Breast epithelium (tissue), 4 donors: ENCODE data around the gene AHNAK. TPM values are rescaled to one million over a fixed set of nuclear protein-coding genes. Genes with fewer than 3 reads are reported as not detected.
A peak's percentile ranks its signal among the peaks of the same experiment; 100 is the strongest.

ENCODE experiments used
- DNase-seq, 2 donors: peaks; one replicate each; pipeline ENCODE4 v3.0.0-alpha.2; 2019; ENCODE audit warnings: low spot score in 2 of 2
- H3K27ac ChIP-seq, 2 donors: fragments of 200-600 bp; sonication (generic) in 1 of 2; one replicate each; pipeline ENCODE4 v1.5.1; 2016 to 2019; ENCODE audit warnings: mild to moderate bottlenecking in 1 of 2
- H3K27me3 ChIP-seq, 2 donors: fragments of 200-600 bp; sonication (generic) in 1 of 2; one replicate each; pipeline versions ENCODE4 v1.5.1 to v1.6.0; 2017 to 2019; ENCODE audit warnings: control low read depth in 1 of 2, mild to moderate bottlenecking in 1 of 2
- H3K36me3 ChIP-seq: fragments of 200-600 bp; one replicate; pipeline ENCODE4 v1.5.1; 2019
- H3K4me1 ChIP-seq, 2 donors: fragments of 200-600 bp; sonication (generic); one replicate each; pipeline ENCODE4 v1.5.1; 2016 to 2019; ENCODE audit warnings: control low read depth in 1 of 2
- H3K4me3 ChIP-seq, 3 donors: fragments of 200-600 bp; sonication (generic); 1 replicate in 2 of 3; 2 replicates in 1 of 3; pipeline ENCODE4 v1.5.1; 2016 to 2019; ENCODE audit warnings: mild to moderate bottlenecking in 3 of 3, moderate library complexity in 2 of 3
- H3K9me3 ChIP-seq, 2 donors: fragments of 200-600 bp; sonication (generic) in 1 of 2; one replicate each; pipeline ENCODE4 v1.5.1; 2016 to 2019; ENCODE audit warnings: control low read depth in 1 of 2
- POLR2A ChIP-seq: fragments of 450-650 bp; IDR thresholded peaks from one replicate; pipeline ENCODE4 v1.6.1; 2016; ENCODE audit warnings: antibody characterized with exemption, mild to moderate bottlenecking, moderate library complexity
- POLR2AphosphoS5 ChIP-seq, 3 donors: sonication (generic); formaldehyde crosslinking; IDR thresholded peaks; one replicate each; pipeline ENCODE4 v1.6.1; 2017; ENCODE audit warnings: antibody characterized with exemption in 3 of 3
- intact Hi-C: fragments of 100-400 bp; cut with DNase I; formaldehyde crosslinking; loops from one replicate; pipeline ENCODE4 v1.15.1; 2023; ENCODE audit warnings: low total_unique reads
- total RNA-seq, 3 donors: library from RNA; depleted of rRNA; stranded (reverse); fragments of >200 nt; gene quantifications; one replicate each; pipeline ENCODE4 v1.1.0, GENCODE V29; 2016
- TF ChIP-seq, protein P1 (sequence below), 3 donors: fragments of 450-650 bp; IDR thresholded peaks; one replicate each; pipeline ENCODE4 v1.5.1; 2016 to 2017; ENCODE audit warnings: antibody characterized with exemption in 3 of 3, mild to moderate bottlenecking in 3 of 3, moderate library complexity in 3 of 3

Gene AHNAK
- total RNA-seq, 3 donors from 2014 or later, result 636 to 1,393 (median 1,040) TPM

DNA sequence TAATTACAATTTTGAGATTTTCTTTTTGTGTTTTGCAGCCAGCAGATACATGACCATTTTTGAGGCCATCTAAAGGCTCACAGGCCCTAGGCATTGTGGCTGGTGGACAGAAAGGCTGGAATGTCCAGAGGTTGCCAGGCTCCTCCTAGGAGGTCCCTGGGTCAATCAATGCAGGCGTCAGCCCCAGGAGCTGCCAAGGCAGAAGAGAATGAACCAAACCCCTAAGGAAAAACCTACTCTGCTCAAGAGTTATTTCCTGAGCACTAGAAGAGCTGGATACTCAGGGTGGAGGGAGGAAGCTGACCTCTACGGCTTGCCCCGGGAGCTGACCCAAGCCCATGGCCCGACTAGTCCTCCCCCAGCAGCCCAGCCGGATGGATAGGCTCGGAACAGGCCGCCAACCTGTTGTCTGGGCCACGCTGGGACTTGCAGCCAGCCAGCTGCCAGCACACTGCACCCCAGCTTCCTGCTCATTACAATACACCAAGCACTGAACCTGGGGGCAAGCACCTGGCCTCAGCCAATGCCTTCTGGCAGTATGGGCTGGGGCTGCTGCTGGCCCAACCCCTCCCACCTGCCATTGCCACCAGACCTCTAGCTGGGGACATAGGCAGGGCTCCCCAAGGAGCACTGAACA, 133.4 kb downstream of the AHNAK start:
- Histone ChIP-seq H3K9me3 (no peaks in the 10 kb centered on the region), H3K36me3 (no peaks in the 10 kb centered on the region), H3K4me3 (no peak overlapping the region), H3K4me1 (peaks cover 6 to 10% of the 10 kb centered on the region in 2 donors), H3K27ac (peak overlapping the region; percentile 52 to 72), H3K27me3 (no peaks in the 10 kb centered on the region)
- intact Hi-C loops, result no loop called here
- DNase-seq, result no peak
- TF ChIP-seq, protein P1, sequence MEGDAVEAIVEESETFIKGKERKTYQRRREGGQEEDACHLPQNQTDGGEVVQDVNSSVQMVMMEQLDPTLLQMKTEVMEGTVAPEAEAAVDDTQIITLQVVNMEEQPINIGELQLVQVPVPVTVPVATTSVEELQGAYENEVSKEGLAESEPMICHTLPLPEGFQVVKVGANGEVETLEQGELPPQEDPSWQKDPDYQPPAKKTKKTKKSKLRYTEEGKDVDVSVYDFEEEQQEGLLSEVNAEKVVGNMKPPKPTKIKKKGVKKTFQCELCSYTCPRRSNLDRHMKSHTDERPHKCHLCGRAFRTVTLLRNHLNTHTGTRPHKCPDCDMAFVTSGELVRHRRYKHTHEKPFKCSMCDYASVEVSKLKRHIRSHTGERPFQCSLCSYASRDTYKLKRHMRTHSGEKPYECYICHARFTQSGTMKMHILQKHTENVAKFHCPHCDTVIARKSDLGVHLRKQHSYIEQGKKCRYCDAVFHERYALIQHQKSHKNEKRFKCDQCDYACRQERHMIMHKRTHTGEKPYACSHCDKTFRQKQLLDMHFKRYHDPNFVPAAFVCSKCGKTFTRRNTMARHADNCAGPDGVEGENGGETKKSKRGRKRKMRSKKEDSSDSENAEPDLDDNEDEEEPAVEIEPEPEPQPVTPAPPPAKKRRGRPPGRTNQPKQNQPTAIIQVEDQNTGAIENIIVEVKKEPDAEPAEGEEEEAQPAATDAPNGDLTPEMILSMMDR (IDR thresholded peaks at IDR 0.05), result no peak
- TF ChIP-seq POLR2AphosphoS5 (IDR thresholded peaks at IDR 0.05), result no peak
- TF ChIP-seq POLR2A, result no peak

DNA sequence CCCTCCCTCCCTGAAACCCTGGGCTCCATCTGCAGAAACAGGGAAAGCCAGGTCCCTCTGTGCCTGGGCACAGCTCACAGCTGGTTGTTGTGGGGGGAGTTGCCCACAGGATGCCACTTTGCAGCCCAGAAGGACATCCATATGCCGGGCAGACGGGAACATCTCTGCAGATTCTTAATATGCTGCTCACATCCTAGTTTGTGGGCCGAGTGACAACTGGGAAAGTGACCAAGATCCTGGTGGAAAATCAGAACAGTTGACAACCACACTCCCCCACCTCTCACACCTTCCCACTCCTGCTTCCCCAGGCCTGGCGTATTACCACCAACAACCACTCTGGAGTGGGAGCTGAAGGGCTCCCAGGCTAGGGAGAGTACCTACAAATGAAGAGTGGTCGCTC, 135.1 kb downstream of the AHNAK start:
- Histone ChIP-seq H3K27ac (peak overlapping the region; percentile 50 to 51), H3K4me1 (peaks cover 6 to 10% of the 10 kb centered on the region in 2 donors), H3K9me3 (no peaks in the 10 kb centered on the region), H3K27me3 (no peaks in the 10 kb centered on the region), H3K36me3 (no peaks in the 10 kb centered on the region), H3K4me3 (no peak overlapping the region)
- no peak for DNase-seq
- intact Hi-C loops, result no loop called here
- TF ChIP-seq POLR2AphosphoS5 (IDR thresholded peaks at IDR 0.05) (no peak), POLR2A (no peak)
- TF ChIP-seq, protein P1 (IDR thresholded peaks at IDR 0.05), result no peak

DNA sequence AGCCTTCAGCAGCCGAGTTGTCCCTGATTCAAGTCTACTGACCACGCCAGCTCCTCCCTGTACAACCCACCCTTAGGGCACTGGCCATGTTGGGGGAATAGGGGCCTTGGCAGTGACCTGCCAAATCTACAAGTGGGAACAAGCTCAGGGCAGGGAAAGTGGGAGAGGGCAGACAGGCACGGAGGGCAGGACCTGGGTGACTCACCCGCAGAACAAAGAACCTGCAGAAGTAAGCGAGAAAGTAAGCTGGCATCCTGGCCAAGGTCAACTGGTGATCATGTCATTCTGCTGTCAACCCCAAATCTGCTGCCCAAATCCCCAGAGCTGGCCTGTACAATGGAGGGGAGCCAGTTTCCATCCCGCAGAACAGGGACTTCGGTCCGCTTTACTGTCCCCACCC, 135.6 kb downstream of the AHNAK start:
- Histone ChIP-seq H3K27ac (peak overlapping the region; percentile 50 to 51), H3K4me1 (peaks cover 6 to 10% of the 10 kb centered on the region in 2 donors), H3K36me3 (no peaks in the 10 kb centered on the region), H3K9me3 (no peaks in the 10 kb centered on the region), H3K27me3 (no peaks in the 10 kb centered on the region), H3K4me3 (no peak overlapping the region)
- TF ChIP-seq POLR2A (no peak), POLR2AphosphoS5 (IDR thresholded peaks at IDR 0.05) (no peak)
- TF ChIP-seq, protein P1 (IDR thresholded peaks at IDR 0.05), result no peak
- intact Hi-C loops, result no loop called here
- DNase-seq, result no peak

DNA sequence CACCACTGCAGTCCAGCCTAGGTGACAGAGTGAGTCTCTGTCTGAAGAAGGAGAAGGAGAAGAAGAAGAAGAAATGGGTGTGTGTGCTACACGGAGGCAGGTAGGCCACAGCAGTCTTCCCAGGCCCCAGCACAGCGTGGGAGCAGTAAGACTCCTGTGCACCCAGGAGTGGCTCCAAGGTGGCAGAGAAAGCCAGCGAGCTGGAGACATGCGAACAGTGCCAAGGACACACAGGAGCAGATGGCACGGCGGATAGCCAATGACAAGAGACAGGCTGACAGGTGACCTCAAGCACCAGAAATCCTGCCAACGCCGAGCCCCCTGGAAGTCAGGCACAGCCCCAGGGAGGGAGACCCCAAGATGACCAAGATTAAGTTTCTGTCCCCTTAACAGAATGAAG, 136.8 kb downstream of the AHNAK start:
- Histone ChIP-seq H3K4me1 (peaks cover 6 to 10% of the 10 kb centered on the region in 2 donors), H3K27ac (no peak overlapping the region), H3K9me3 (no peaks in the 10 kb centered on the region), H3K4me3 (no peak overlapping the region), H3K36me3 (no peaks in the 10 kb centered on the region), H3K27me3 (no peaks in the 10 kb centered on the region)
- TF ChIP-seq, protein P1 (IDR thresholded peaks at IDR 0.05), result no peak
- TF ChIP-seq POLR2A, result no peak
- no peak for TF ChIP-seq POLR2AphosphoS5 (IDR thresholded peaks at IDR 0.05)
- DNase-seq, result no peak
- intact Hi-C loops, result no loop called here

DNA sequence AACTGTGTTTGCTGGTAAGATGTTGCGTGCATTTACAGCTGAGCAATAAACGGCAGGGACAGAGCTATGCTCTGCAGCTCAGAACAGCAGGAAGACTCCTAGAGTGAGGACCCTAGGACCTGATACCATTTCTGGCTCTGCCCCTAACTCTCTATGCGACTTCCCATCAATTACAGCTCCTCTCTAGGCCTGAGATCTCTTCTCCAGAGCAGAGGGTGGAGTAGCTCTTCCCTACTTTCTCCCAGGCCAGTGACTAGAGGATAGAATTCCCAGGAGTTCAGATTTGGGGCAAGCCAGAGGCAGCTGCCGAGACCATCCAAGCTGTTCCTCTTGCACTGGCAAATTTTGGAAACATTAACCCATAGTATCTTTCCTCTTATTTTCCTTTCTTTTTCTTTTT, 140.6 kb downstream of the AHNAK start:
- intact Hi-C loops, result no loop called here
- H3K36me3 ChIP-seq, result no peaks in the 10 kb centered on the region
- TF ChIP-seq POLR2AphosphoS5 (IDR thresholded peaks at IDR 0.05), result no peak
- TF ChIP-seq, protein P1 (IDR thresholded peaks at IDR 0.05), result no peak
- no peak for TF ChIP-seq POLR2A
- peaks cover 8 to 20% of the 10 kb centered on the region in 2 donors for H3K4me1 ChIP-seq
- no peak overlapping the region for H3K27ac ChIP-seq
- no peak overlapping the region for H3K4me3 ChIP-seq
- DNase-seq, result no peak
- no peaks in the 10 kb centered on the region for H3K9me3 ChIP-seq
- H3K27me3 ChIP-seq, result no peaks in the 10 kb centered on the region
